Measurements from ENCODE around the gene AK5. TPM values are rescaled to one million over a fixed set of nuclear protein-coding genes. Genes with fewer than 3 reads are reported as not detected.
"Not testable (repeated sequence)": the region's sequence is repeated elsewhere in the genome, so short reads cannot be mapped to it uniquely, and the experiment has no call there.

The AK5 gene
- polyA plus RNA-seq, 1 donor (not counting 4 experiments of a cell fraction or from before 2014, with no cell fraction given), result 0.30 TPM

DNA sequence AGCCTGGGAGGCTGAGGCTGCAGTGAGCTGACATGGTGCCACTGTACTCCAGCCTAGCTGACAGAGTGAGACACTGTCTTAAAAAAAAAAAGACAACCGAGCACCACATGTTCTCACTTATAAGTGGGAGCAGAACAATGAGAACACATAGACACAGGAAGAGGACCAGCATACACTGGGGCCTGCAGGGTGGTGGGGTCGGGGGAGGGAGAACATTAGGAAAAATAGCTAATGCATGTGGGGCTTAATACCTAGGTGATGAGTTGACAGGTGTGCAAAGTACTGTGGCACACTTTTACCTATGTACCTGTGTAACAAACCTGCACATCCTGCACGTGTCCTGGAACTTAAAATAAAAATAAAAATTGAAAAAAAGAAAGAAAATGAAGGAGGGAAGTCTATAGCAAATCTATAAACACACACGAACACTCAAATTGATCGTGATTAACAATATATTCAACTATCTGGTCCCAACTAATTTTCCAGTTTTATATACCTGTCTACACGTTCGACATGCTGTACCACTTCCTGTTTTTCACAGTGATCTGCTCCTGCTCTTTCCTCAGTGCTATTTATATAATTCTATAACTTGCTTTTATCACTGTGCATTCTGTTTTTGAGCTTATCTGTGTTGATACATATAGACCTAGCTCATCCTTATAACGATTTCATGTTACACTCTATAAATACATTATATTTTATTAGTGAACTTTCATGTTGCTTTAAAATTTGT lies 27.2 kb downstream of the AK5 start:
- Histone ChIP-seq H3K4me2 (ENCODE audit: control insufficient read depth, extremely low read depth, insufficient read depth, low read depth, low read length) (no peak overlapping the region), H3K9ac (ENCODE audit: control insufficient read depth, extremely low read depth, insufficient read depth, low read length) (no peak overlapping the region), H3K4me3 (ENCODE audit: control insufficient read depth in 2 of 3, extremely low read depth in 1 of 3, insufficient read depth in 2 of 3, low read depth in 1 of 3, low read length in 3 of 3) (no peak overlapping the region), H3K27ac (ENCODE audit: control insufficient read depth, insufficient read depth, low read length) (no peak overlapping the region), H3K9me1 (ENCODE audit: control insufficient read depth, extremely low read depth, insufficient read depth, low read length) (no peaks in the 10 kb centered on the region), H3K4me1 (ENCODE audit: control insufficient read depth, extremely low read depth, insufficient read depth, low read length) (peaks cover 5% of the 10 kb centered on the region), H3K9me3 (ENCODE audit: control insufficient read depth, low read depth, low read length) (no peaks in the 10 kb centered on the region), H3K36me3 (ENCODE audit: control insufficient read depth in 2 of 2, extremely low read depth in 1 of 2, insufficient read depth in 2 of 2, low read length in 2 of 2) (no peaks in the 10 kb centered on the region), H2AFZ (ENCODE audit: control insufficient read depth, low read length) (no peak overlapping the region), H4K20me1 (ENCODE audit: control insufficient read depth, extremely low read depth, insufficient read depth, low read length) (no peaks in the 10 kb centered on the region), H3K79me2 (ENCODE audit: control insufficient read depth, insufficient read depth, low read length) (no peaks in the 10 kb centered on the region), H3K27me3 (ENCODE audit: control insufficient read depth, extremely low read depth, insufficient read depth, low read length) (no peaks in the 10 kb centered on the region)
- TF ChIP-seq, protein P1, sequence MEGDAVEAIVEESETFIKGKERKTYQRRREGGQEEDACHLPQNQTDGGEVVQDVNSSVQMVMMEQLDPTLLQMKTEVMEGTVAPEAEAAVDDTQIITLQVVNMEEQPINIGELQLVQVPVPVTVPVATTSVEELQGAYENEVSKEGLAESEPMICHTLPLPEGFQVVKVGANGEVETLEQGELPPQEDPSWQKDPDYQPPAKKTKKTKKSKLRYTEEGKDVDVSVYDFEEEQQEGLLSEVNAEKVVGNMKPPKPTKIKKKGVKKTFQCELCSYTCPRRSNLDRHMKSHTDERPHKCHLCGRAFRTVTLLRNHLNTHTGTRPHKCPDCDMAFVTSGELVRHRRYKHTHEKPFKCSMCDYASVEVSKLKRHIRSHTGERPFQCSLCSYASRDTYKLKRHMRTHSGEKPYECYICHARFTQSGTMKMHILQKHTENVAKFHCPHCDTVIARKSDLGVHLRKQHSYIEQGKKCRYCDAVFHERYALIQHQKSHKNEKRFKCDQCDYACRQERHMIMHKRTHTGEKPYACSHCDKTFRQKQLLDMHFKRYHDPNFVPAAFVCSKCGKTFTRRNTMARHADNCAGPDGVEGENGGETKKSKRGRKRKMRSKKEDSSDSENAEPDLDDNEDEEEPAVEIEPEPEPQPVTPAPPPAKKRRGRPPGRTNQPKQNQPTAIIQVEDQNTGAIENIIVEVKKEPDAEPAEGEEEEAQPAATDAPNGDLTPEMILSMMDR (optimal IDR thresholded peaks at IDR 0.05 in 1 of 3, IDR thresholded peaks at IDR 0.05 in 1 of 3, conservative IDR thresholded peaks at IDR 0.05 in 1 of 3; ENCODE audit: extremely low read depth in 1 of 3, insufficient read depth in 2 of 3, low read length in 3 of 3), result no peak
- no peak for TF ChIP-seq EZH2 (IDR thresholded peaks at IDR 0.05; ENCODE audit: low read length)
- dilution Hi-C loops (cut with MboI; ENCODE audit: extremely low pct_ligation_motif_present, low sequenced_read_pairs), result no loop called here
- FAIRE-seq (no peak), DNase-seq (ENCODE audit: low read depth, low spot score) (no peak)

DNA sequence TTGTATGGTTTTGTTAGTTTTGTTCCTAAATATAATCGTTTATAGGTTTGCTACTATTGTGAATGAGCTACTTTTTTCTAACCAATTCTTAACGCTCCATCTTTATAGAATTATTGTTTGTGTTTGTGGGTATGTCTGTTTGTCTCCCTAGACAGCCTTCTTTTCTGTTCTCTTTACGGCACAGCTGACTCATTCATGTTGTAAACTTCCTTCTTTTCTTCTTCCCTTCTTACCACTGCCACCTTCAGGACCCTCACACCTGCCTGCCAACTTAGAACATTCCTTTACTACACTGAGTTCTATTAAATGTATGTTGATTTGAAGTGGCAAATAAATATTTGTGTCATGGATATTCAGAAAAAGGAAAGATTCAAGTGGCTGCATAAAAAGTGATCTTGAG lies 29.1 kb downstream of the AK5 start:
- no peak overlapping the region for H2AFZ ChIP-seq (ENCODE audit: control insufficient read depth, low read length)
- FAIRE-seq (no peak), DNase-seq (ENCODE audit: low read depth, low spot score) (no peak)
- no peaks in the 10 kb centered on the region for H3K27me3 ChIP-seq (ENCODE audit: control insufficient read depth, extremely low read depth, insufficient read depth, low read length)
- H3K9me1 ChIP-seq (ENCODE audit: control insufficient read depth, extremely low read depth, insufficient read depth, low read length), result no peaks in the 10 kb centered on the region
- H3K79me2 ChIP-seq (ENCODE audit: control insufficient read depth, insufficient read depth, low read length), result no peaks in the 10 kb centered on the region
- H3K9ac ChIP-seq (ENCODE audit: control insufficient read depth, extremely low read depth, insufficient read depth, low read length), result no peak overlapping the region
- no peak overlapping the region for H3K4me3 ChIP-seq (ENCODE audit: control insufficient read depth in 2 of 3, extremely low read depth in 1 of 3, insufficient read depth in 2 of 3, low read depth in 1 of 3, low read length in 3 of 3)
- H4K20me1 ChIP-seq (ENCODE audit: control insufficient read depth, extremely low read depth, insufficient read depth, low read length), result no peaks in the 10 kb centered on the region
- H3K9me3 ChIP-seq (ENCODE audit: control insufficient read depth, low read depth, low read length), result no peaks in the 10 kb centered on the region
- peaks cover 5% of the 10 kb centered on the region for H3K4me1 ChIP-seq (ENCODE audit: control insufficient read depth, extremely low read depth, insufficient read depth, low read length)
- no peak overlapping the region for H3K4me2 ChIP-seq (ENCODE audit: control insufficient read depth, extremely low read depth, insufficient read depth, low read depth, low read length)
- no peak overlapping the region for H3K27ac ChIP-seq (ENCODE audit: control insufficient read depth, insufficient read depth, low read length)
- H3K36me3 ChIP-seq (ENCODE audit: control insufficient read depth in 2 of 2, extremely low read depth in 1 of 2, insufficient read depth in 2 of 2, low read length in 2 of 2), result no peaks in the 10 kb centered on the region
- TF ChIP-seq EZH2 (IDR thresholded peaks at IDR 0.05; ENCODE audit: low read length), result no peak
- TF ChIP-seq, protein P1 (optimal IDR thresholded peaks at IDR 0.05 in 1 of 3, IDR thresholded peaks at IDR 0.05 in 1 of 3, conservative IDR thresholded peaks at IDR 0.05 in 1 of 3; ENCODE audit: extremely low read depth in 1 of 3, insufficient read depth in 2 of 3, low read length in 3 of 3), result no peak
- dilution Hi-C loops (cut with MboI; ENCODE audit: extremely low pct_ligation_motif_present, low sequenced_read_pairs), result no loop called here

DNA sequence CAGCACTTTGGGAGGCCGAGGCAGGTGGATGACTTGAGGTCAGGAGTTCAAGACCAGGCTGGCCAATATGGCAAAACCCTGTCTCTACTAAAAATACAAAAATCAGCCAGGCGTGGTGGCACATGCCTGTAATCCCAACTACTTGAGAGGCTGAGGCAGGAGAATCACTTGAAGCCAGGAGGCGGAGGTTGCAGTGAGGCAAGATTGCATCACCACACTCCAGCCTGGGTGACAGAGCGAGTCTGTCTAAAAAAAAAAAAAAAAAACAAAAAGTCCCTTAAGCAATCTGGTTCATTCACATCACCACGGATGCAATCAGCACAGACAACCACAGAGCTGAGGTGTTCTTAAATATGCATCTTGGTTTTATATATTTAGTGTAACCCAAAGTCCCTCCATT lies 30.5 kb downstream of the AK5 start:
- not testable (repeated sequence) for FAIRE-seq

More for the DNA sequence above, 30.5 kb downstream of the AK5 start:
- H3K9ac ChIP-seq (ENCODE audit: control insufficient read depth, extremely low read depth, insufficient read depth, low read length); H3K36me3 ChIP-seq (ENCODE audit: control insufficient read depth in 2 of 2, extremely low read depth in 1 of 2, insufficient read depth in 2 of 2, low read length in 2 of 2); H3K79me2 ChIP-seq (ENCODE audit: control insufficient read depth, insufficient read depth, low read length); H3K9me1 ChIP-seq (ENCODE audit: control insufficient read depth, extremely low read depth, insufficient read depth, low read length); dilution Hi-C loops (cut with MboI; ENCODE audit: extremely low pct_ligation_motif_present, low sequenced_read_pairs); H3K9me3 ChIP-seq (ENCODE audit: control insufficient read depth, low read depth, low read length); DNase-seq (ENCODE audit: low read depth, low spot score); H2AFZ ChIP-seq (ENCODE audit: control insufficient read depth, low read length); H4K20me1 ChIP-seq (ENCODE audit: control insufficient read depth, extremely low read depth, insufficient read depth, low read length); H3K27me3 ChIP-seq (ENCODE audit: control insufficient read depth, extremely low read depth, insufficient read depth, low read length); H3K4me3 ChIP-seq (ENCODE audit: control insufficient read depth in 2 of 3, extremely low read depth in 1 of 3, insufficient read depth in 2 of 3, low read depth in 1 of 3, low read length in 3 of 3); H3K27ac ChIP-seq (ENCODE audit: control insufficient read depth, insufficient read depth, low read length); H3K4me1 ChIP-seq (ENCODE audit: control insufficient read depth, extremely low read depth, insufficient read depth, low read length); H3K4me2 ChIP-seq (ENCODE audit: control insufficient read depth, extremely low read depth, insufficient read depth, low read depth, low read length): not testable (repeated sequence)
